RWPE2 (cell line): ENCODE measurements around the gene HNRNPU.
"Not testable (repeated sequence)": the region's sequence is repeated elsewhere in the genome, so short reads cannot be mapped to it uniquely, and the experiment has no call there.

Experiments used
- ATAC-seq: fragments of 200-7000 bp; cut with Tn5 transposase; 3 replicates; pipeline ENCODE4 v1.9.1; 2021; ENCODE audit warnings: low read depth
- DNase-seq: peaks from one replicate; pipeline ENCODE4 v3.0.0-alpha.2; 2020; ENCODE audit warnings: low spot score
- H3K27ac ChIP-seq: fragments of 450-650 bp; 2 replicates; pipeline ENCODE4 v1.5.1; 2017; ENCODE audit warnings: mild to moderate bottlenecking; ENCODE audit not compliant: poor library complexity, severe bottlenecking
- H3K27me3 ChIP-seq: fragments of 250-450 bp; sonication (Bioruptor Pico); 2 replicates; pipeline ENCODE4 v1.5.1; 2021; ENCODE audit warnings: mild to moderate bottlenecking, moderate library complexity; ENCODE audit not compliant: insufficient read depth, poor library complexity, severe bottlenecking
- H3K36me3 ChIP-seq: fragments of 250-450 bp; sonication (Bioruptor Pico); 2 replicates; pipeline ENCODE4 v1.5.1; 2020; ENCODE audit warnings: low read depth, mild to moderate bottlenecking, moderate library complexity
- H3K4me1 ChIP-seq: fragments of 250-450 bp; sonication (Bioruptor Pico); 2 replicates; pipeline ENCODE4 v1.5.1; 2021; ENCODE audit warnings: mild to moderate bottlenecking, moderate library complexity; ENCODE audit not compliant: insufficient read depth, poor library complexity, severe bottlenecking
- H3K4me3 ChIP-seq: fragments of 250-450 bp; sonication (Bioruptor Pico); 2 replicates; pipeline ENCODE4 v1.5.1; 2021; ENCODE audit warnings: mild to moderate bottlenecking, moderate library complexity; ENCODE audit not compliant: severe bottlenecking
- H3K9me3 ChIP-seq: fragments of 250-450 bp; sonication (Bioruptor Pico); 2 replicates; pipeline ENCODE4 v1.5.1; 2021; ENCODE audit warnings: mild to moderate bottlenecking, moderate library complexity; ENCODE audit not compliant: severe bottlenecking
- TF ChIP-seq, protein P1 (sequence below): fragments of 450-650 bp; IDR thresholded peaks from one replicate; pipeline ENCODE4 v1.5.1; 2017; ENCODE audit warnings: mild to moderate bottlenecking, moderate library complexity; ENCODE audit not compliant: poor library complexity, severe bottlenecking

The HNRNPU gene

DNA sequence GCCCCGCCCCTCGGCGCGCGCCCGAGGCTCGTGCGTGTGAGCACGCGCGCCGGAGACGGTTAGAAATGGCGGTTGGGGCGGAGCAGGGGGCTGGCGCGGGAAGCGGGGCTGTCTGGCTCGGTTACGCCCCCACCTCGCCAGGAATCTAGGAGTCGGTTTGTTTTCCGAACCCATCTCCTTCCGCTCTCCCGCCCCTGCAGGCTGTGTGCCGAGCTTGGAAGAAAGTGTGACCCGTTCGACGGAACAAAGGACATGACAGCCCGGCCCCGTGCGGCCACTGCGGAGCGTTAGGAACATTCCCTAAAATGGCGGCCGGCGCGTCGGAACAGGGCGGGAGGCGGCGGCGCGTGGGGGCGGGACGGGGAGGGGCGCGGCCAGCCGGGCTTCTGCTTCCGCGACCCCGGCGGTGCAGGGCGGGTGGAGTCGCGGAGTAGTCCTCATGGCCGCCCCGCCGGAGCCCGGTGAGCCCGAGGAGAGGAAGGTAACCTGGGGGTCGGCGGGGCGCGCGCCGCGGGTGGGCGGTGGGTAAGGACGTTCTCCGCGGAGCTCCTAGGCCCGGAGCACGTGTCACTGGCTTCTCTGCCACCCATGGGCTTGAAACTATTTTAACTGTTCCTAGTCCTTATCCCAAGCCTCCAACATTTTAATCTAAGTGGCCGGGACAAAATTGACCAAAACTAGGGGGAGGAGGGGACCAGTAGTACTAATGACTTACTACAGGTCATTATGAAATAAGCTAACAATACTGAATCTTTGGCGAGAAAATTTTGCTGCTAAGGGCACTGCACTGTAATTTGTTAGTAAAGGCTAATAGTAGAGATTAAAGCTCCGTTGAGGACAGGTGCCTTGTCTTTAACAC, 28.8 kb downstream of the HNRNPU start, which contains the start of gene COX20:
COX20 (plus strand) TSS at position 383 of the 859 bp plus-strand sequence; CDS start at position 440, 57 bp downstream.
- ATAC-seq (peak; percentile 66), DNase-seq (peak; percentile 73)
- Histone ChIP-seq H3K27me3 (no peaks in the 10 kb centered on the region), H3K36me3 (peaks cover 22% of the 10 kb centered on the region), H3K4me1 (peaks cover 9% of the 10 kb centered on the region), H3K27ac (peak within 1 kb of the TSS; percentile 94), H3K9me3 (no peaks in the 10 kb centered on the region), H3K4me3 (peak within 1 kb of the TSS; percentile 70)
- TF ChIP-seq, protein P1, sequence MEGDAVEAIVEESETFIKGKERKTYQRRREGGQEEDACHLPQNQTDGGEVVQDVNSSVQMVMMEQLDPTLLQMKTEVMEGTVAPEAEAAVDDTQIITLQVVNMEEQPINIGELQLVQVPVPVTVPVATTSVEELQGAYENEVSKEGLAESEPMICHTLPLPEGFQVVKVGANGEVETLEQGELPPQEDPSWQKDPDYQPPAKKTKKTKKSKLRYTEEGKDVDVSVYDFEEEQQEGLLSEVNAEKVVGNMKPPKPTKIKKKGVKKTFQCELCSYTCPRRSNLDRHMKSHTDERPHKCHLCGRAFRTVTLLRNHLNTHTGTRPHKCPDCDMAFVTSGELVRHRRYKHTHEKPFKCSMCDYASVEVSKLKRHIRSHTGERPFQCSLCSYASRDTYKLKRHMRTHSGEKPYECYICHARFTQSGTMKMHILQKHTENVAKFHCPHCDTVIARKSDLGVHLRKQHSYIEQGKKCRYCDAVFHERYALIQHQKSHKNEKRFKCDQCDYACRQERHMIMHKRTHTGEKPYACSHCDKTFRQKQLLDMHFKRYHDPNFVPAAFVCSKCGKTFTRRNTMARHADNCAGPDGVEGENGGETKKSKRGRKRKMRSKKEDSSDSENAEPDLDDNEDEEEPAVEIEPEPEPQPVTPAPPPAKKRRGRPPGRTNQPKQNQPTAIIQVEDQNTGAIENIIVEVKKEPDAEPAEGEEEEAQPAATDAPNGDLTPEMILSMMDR, result no peak

DNA sequence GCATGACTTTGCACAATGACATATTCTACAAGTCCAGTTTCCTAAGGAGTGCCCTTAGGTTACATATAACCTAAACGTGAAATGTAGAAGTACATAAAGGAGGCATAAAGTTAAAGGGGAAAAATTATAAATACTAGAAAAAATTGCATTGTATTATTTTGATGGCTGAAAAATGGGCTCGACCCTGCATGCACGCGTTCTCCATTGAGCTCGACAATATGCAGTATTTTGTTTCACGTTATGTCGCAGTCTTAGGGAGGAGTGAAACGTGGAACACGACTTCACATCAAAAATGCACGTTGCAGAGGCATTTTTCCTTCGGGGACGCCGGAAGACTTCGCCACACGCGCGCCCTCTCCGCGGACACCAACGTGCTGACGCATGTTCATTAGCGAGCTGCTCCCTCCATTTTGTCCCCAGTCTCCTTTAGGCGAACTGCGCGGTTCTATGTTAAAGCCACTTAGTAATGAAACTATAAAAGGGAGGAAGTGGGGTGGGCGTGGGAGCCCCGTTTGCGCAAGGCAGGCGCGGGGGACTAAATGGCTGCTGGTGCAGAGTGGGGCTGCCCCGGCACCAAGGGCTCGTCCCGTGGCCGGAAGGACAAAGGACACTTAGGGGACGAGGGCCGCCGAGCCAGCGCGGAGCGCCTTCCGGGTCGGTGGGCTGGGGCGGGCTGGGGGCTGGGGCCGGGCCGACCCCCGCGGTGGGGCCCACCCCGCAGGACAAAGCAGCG, 29.6 kb downstream of the HNRNPU start:
- H3K27me3 ChIP-seq, result no peaks in the 10 kb centered on the region
- TF ChIP-seq, protein P1, result no peak
- H3K36me3 ChIP-seq, result peaks cover 17% of the 10 kb centered on the region
- peak overlapping the region; percentile 70 for H3K4me3 ChIP-seq
- peak overlapping the region; percentile 94 for H3K27ac ChIP-seq
- ATAC-seq (peak; percentile 57), DNase-seq (peak; percentile 83)
- no peaks in the 10 kb centered on the region for H3K9me3 ChIP-seq
- H3K4me1 ChIP-seq, result peaks cover 9% of the 10 kb centered on the region

DNA sequence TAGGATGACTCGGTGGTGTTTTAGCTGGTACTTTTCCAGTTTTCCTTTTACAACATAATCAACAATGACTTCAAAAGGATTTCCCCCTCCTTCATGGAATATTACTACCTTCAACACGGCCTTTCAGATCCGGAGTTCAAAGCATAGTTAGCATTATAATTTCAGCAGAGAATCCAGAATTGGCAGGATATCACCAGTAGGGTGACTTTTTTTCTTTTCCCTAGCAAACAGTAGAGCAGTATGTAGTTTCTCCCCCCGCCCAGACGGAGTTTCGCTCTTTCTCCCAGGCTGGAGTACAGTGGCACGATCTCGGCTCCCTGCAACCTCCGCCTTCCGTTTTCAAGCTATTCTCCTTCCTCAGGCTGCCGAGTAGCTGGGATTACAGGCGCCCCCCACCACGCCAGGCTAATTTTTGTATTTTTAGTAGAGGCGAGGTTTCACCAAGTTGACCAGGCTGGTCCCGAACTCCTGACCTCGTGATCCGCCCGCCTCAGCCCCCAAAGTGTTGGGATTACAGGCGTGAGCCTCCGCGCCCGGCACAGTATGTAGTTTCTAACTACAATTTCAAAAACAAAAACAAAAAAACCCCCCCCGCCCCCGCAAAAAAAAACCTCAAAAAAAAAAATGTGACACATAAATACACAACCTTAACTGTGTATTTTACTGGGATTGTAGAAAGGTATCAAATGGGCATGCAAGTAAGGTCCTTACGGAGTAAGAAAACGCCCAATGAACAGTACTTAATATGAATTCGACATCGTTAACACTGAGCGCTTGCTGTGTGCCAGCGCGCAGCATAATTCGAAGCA, 30.4 kb downstream of the HNRNPU start:
- H3K9me3 ChIP-seq, result no peaks in the 10 kb centered on the region
- peaks cover 11% of the 10 kb centered on the region for H3K36me3 ChIP-seq
- TF ChIP-seq, protein P1, result no peak
- peak overlapping the region; percentile 94 for H3K27ac ChIP-seq
- no peak for DNase-seq
- H3K27me3 ChIP-seq, result no peaks in the 10 kb centered on the region
- H3K4me1 ChIP-seq, result peaks cover 9% of the 10 kb centered on the region
- ATAC-seq, result peak; percentile 44; the same call in 2 of the 3 replicates
- H3K4me3 ChIP-seq, result peak overlapping the region; percentile 70

DNA sequence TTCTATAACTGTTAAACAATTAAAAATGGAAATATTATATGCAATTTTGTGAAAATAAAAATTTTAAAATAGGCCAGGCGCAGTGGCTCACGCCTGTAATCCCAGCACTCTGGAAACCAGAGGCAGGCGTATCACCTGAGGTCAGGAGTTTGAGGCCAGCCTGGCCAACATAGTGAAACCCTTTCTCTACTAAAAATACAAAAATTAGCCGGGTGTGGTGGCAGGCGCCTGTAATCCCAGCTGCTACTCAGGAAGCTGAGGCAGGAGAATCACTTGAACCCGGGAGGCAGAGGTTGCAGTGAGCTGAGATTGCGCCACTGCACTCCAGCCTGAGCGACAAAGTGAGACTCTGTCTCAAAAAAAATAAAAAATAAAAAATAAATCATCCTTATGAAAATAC, 31.1 kb downstream of the HNRNPU start:
- peak overlapping the region; percentile 94 for H3K27ac ChIP-seq
- not testable (repeated sequence) for ATAC-seq, H3K9me3 ChIP-seq, H3K4me1 ChIP-seq, H3K36me3 ChIP-seq, H3K27me3 ChIP-seq, DNase-seq
- H3K4me3 ChIP-seq, result peak overlapping the region; percentile 70

- no peaks in the 10 kb centered on the region for H3K9me3 ChIP-seq
- ATAC-seq (no peak), DNase-seq (no peak)
- H3K4me1 ChIP-seq, result peaks cover 3% of the 10 kb centered on the region
- no peaks in the 10 kb centered on the region for H3K27me3 ChIP-seq
- H3K4me3 ChIP-seq, result no peak overlapping the region
- no peak overlapping the region for H3K27ac ChIP-seq
- H3K36me3 ChIP-seq, result no peaks in the 10 kb centered on the region
- TF ChIP-seq, protein P1, result no peak
These were observed 33.7 kb downstream of the HNRNPU start for GRCh38 chr1:244830639-244831038.
